Measurements from ENCODE around the gene KLF16. TPM values are rescaled to one million over a fixed set of nuclear protein-coding genes. Genes with fewer than 3 reads are reported as not detected.

KLF16 gene
- total and polyA plus RNA-seq, 9 of the 15 experiments (the other 6 are each of a cell fraction or from before 2014, with no cell fraction given): 0.04 to 60.4 (median 6.8) TPM

DNA sequence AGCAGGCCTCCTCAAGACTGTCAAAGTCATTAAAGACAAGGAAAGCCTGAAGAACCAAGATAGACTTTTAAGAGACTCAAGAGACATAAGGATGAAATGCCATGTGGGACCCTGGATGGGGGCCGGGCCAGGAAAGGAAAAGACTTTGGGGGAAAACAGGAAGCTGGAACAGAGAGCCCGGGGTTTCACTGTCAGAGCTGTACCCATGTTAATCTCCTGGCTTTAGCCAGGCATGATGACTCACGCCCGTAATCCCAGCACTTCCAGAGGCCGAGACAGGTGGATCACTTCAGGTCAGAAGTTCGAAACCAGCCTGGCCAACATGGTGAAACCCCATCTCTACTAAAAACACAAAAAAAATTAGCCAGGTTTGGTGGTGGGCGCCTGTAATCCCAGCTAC, 5.6 kb upstream of the KLF16 start:
- H3K4me2 ChIP-seq (ENCODE audit: insufficient read depth, low read length): peak overlapping the region; percentile 19; the same call in 1 of the 2 replicates
- in situ Hi-C loops (cut with MboI) (no loop called here), intact Hi-C loops (cut with micrococcal nuclease) (no loop called here)
- no peaks in the 10 kb centered on the region for H4K20me1 ChIP-seq (replicated peaks; ENCODE audit: control insufficient read depth, insufficient read depth, low read length)
- H3K79me2 ChIP-seq (ENCODE audit: control insufficient read depth, insufficient read depth, low read length): peaks cover 57% of the 10 kb centered on the region
- FAIRE-seq (peak; percentile 52), DNase-seq (ENCODE audit: extremely low read depth in 1 of 4, low spot score in 3 of 4) (peak in 1 of 4 experiments; percentile 40), ATAC-seq (no peak)
- no TSS peak for BruUV-seq (replicated peaks)
- ChIA-PET POLR2A (interaction anchor here (0.7 to 2.0 kb wide), 2 partner anchors 11 to 16 kb away, joined by 4 to 6 read pairs; no protein-coding TSS in a partner anchor), CTCF (ENCODE audit: low intra/inter-chr PET ratio) (no interaction called here)
- H3K9me3 ChIP-seq (replicated peaks; ENCODE audit: control insufficient read depth, insufficient read depth, low read depth, low read length): no peaks in the 10 kb centered on the region
- peak overlapping the region; percentile 38; the same call in 2 of the 3 replicates for H3K27ac ChIP-seq (ENCODE audit: extremely low read depth, low read depth, low read length)
- WGBS (ENCODE audit: insufficient coverage, low coverage, missing lambda C conversion rate): 47% methylated on average over 6 of the region's 7 CpGs
- peak overlapping the region in 1 of 2 experiments; percentile 68; a peak in 1 of 4 replicates for H3K9ac ChIP-seq (ENCODE audit: insufficient read depth in 1 of 2, low read depth in 2 of 2, low read length in 2 of 2)
- H3K4me1 ChIP-seq (replicated peaks in 1 of 2; ENCODE audit: control insufficient read depth in 2 of 2, insufficient read depth in 2 of 2, low read length in 2 of 2): peaks cover 49 to 82% of the 10 kb centered on the region in 2 experiments
- H2AFZ ChIP-seq (ENCODE audit: low read depth, low read length): no peak overlapping the region
- no peaks in the 10 kb centered on the region for H3K9me1 ChIP-seq (ENCODE audit: control insufficient read depth, insufficient read depth, low read length)
- H3K36me3 ChIP-seq (ENCODE audit: control insufficient read depth, insufficient read depth, low read length): peaks cover 33% of the 10 kb centered on the region; the same call in 2 of the 3 replicates
- H3K4me3 ChIP-seq: no peak overlapping the region
- no peaks in the 10 kb centered on the region for H3K27me3 ChIP-seq (ENCODE audit: control insufficient read depth in 2 of 2, insufficient read depth in 2 of 2, low read length in 2 of 2)
- no peak for TF ChIP-seq PYGO2 (tag; IDR thresholded peaks at IDR 0.05)
- no peak for TF ChIP-seq ZBTB7A (IDR thresholded peaks at IDR 0.05; ENCODE audit: borderline replicate concordance, control insufficient read depth, low read depth, low read length)
- peak; percentile 63; the same call in 1 of the 2 replicates for TF ChIP-seq ADNP (tag; IDR thresholded peaks at IDR 0.05)
- peak; percentile 43 for TF ChIP-seq ARID1B (IDR thresholded peaks at IDR 0.05)
- TF ChIP-seq NCOA1 (IDR thresholded peaks at IDR 0.05; ENCODE audit: low read depth): no peak
- TF ChIP-seq, protein P1, sequence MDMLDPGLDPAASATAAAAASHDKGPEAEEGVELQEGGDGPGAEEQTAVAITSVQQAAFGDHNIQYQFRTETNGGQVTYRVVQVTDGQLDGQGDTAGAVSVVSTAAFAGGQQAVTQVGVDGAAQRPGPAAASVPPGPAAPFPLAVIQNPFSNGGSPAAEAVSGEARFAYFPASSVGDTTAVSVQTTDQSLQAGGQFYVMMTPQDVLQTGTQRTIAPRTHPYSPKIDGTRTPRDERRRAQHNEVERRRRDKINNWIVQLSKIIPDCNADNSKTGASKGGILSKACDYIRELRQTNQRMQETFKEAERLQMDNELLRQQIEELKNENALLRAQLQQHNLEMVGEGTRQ (CRISPR knock-in tag; IDR thresholded peaks at IDR 0.05): no peak
- no peak for TF ChIP-seq ZNF232 (CRISPR knock-in tag; IDR thresholded peaks at IDR 0.05)
- TF ChIP-seq PHTF2 (CRISPR knock-in tag; IDR thresholded peaks at IDR 0.05): no peak
- no peak for TF ChIP-seq ZC3H8 (IDR thresholded peaks at IDR 0.05)
- TF ChIP-seq ZNF354B (CRISPR knock-in tag; IDR thresholded peaks at IDR 0.05): no peak
- peak; percentile 70 for TF ChIP-seq JUND (IDR thresholded peaks at IDR 0.05; ENCODE audit: borderline replicate concordance, low read depth, low read length)
- TF ChIP-seq JUND (tag; IDR thresholded peaks at IDR 0.05; ENCODE audit: borderline replicate concordance, low read depth, low read length): no peak; the same call in 2 of the 3 replicates
- peak; percentile 44; the same call in 1 of the 2 replicates for TF ChIP-seq DPF2 (IDR thresholded peaks at IDR 0.05)
- TF ChIP-seq ESRRB (CRISPR knock-in tag; IDR thresholded peaks at IDR 0.05; ENCODE audit: borderline replicate concordance): no peak
- no peak for TF ChIP-seq ZNF12 (CRISPR knock-in tag; IDR thresholded peaks at IDR 0.05)
- TF ChIP-seq FOSL1 (tag; conservative IDR thresholded peaks at IDR 0.05): peak; percentile 64
- no peak for TF ChIP-seq KDM5B (IDR thresholded peaks at IDR 0.05; ENCODE audit: insufficient replicate concordance, low read depth, low read length)
- TF ChIP-seq ZNF311 (CRISPR knock-in tag; IDR thresholded peaks at IDR 0.05): no peak
- no peak for TF ChIP-seq RUNX1 (IDR thresholded peaks at IDR 0.05; ENCODE audit: low read depth)
- no peak for TF ChIP-seq DNMT1 (IDR thresholded peaks at IDR 0.05)
- TF ChIP-seq ZNF644 (tag; IDR thresholded peaks at IDR 0.05; ENCODE audit: low read depth): no peak
